ENCODE data around the gene NUTM2G.
"Not testable (repeated sequence)": the region's sequence is repeated elsewhere in the genome, so short reads cannot be mapped to it uniquely, and the experiment has no call there.

The NUTM2G gene

GRCh38 chr9:96928543-96928942 lies at the start of gene NUTM2G:
TSS of gene NUTM2G (plus strand) at chr9:96928843. CDS start at chr9:96929025, 182 bp downstream.
- FAIRE-seq = not testable (repeated sequence)

DNA sequence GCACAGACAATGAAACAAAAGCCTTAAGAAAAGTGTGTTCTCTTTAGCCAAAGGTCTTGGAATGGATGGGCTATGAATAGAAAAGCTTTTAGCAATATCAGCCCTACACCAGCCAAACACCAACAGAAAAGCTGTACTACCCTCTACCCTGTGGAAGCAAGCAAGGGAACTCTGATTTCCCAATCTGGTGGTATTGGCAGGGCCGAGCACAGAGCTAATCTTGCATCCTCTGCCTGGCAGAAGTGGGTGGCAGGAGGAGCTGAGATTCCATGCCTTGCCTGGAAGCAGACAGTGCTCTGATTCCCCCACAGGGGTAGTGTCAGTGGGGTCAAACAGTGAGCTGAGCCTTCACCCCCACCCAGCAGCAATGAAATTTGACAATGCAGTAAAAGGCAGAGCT lies 44.7 kb upstream of the NUTM2G start:
- FAIRE-seq = no peak

GRCh38 chr9:96884443-96884842 lies 44.2 kb upstream of the NUTM2G start:
- FAIRE-seq = no peak

DNA sequence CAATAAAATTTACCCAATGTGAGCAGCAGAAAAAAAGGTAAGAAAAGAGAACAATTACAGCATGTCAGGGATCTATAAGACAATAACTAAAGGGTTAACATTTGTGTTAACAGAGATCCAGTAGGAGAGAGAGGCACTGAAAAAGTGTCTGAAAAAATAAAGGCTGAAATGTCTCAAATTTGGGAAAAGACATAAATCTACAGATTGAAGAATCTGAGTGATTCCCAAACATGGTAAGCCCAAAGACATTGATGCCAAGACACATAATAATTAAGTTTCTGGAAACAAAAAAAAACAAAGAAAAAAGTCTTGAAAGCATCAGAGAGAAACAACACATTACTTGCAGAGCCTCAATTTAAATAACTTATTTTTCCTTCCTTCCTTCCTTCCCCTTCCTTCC lies 43.2 kb upstream of the NUTM2G start:
- FAIRE-seq = no peak

DNA sequence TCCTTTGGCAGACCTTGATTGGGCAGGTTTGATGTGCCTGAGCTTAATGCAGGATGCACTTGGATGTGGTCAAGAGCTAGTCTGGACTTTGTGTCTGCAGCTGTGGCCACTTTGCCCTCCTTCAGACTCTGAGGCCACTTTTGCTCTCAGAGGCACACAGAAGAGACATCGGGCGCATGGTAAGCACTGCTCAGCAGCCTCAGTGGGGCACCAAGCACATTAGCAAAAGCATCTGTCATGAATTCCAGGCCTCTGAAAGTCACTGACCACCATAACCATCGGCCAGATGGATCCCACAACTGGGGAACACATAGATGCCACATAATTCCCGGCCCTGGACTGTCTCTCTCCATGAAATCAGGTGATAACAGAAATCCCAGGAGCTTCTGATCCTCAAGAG lies 40.1 kb upstream of the NUTM2G start:
- FAIRE-seq = no peak

GRCh38 chr9:96892131-96892530 lies 36.5 kb upstream of the NUTM2G start:
- no peak for FAIRE-seq

DNA sequence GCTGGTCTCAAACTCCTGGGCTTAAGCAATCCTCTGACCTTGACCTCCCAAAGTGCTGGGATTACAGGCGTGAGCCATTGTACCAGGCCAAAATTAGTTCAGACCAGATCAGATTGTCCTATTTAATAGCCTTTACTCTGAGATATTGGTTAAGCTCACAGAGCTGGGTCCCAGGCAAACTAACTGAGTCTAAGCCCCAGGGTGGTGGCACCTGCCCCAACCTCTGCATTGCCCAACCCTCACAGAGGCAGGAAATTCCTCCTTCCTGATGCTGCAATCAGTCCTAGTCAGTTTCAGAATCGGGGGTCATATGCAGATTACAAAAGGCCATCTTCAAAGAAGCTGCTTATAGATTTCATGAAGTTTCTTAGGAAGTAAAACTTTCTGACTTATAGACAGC lies 28.6 kb upstream of the NUTM2G start:
- not testable (repeated sequence) for FAIRE-seq

GRCh38 chr9:96904947-96905722 lies 23.5 kb upstream of the NUTM2G start:
- FAIRE-seq = not testable (repeated sequence)

- FAIRE-seq = not testable (repeated sequence)
Measured at GRCh38 chr9:96908479-96908878, 20.2 kb upstream of the NUTM2G start.

- not testable (repeated sequence) for FAIRE-seq
Measured at GRCh38 chr9:96915539-96915938, 13.1 kb upstream of the NUTM2G start.

- not testable (repeated sequence) for FAIRE-seq
Measured at GRCh38 chr9:96916531-96916930, 12.1 kb upstream of the NUTM2G start.

DNA sequence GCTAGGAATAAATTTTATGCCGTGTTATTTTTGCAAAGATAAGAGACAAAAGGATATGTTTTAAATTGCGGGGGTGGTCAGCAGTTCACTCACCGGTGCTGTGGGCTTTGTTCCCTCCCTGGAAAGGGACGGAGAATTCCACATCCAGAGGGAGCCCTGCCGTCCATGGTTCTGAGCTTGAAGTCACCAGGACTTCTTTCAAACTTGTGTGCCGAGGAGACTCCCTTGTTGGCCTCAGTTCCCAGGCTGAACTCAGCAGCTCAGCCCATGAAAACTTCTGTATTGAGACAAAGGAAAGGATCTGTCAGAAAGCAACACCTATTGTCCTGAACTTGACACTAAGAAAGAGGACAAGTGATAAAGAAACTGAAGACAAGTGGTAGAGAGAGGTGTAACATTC lies 10.1 kb upstream of the NUTM2G start:
- FAIRE-seq = not testable (repeated sequence)

- FAIRE-seq = not testable (repeated sequence)
Measured at GRCh38 chr9:96920803-96921202, 7.8 kb upstream of the NUTM2G start.

DNA sequence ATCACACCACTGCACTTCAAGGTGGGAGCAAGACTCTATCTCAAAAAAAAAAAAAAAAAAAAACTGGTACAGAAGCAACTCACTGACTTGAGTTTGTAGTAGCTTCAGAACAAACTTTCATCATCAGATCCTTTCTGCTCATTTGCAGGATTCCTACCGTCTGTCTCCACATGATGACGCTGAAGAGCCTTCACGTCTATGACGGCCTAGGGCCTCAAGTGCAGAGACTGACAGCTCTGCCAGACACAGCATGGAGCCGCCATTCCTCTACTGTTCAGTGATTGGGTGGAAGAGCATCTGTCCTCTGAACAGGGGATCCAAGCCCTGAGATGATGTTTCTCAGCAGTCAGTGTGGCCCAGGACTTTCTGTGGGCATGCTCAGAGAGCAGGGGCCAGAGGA lies 3.1 kb upstream of the NUTM2G start:
- not testable (repeated sequence) for FAIRE-seq

- FAIRE-seq = not testable (repeated sequence)
Measured at GRCh38 chr9:96931665-96932064, 3.0 kb downstream of the NUTM2G start.

GRCh38 chr9:96934097-96934496 lies 5.5 kb downstream of the NUTM2G start:
- FAIRE-seq = not testable (repeated sequence)

DNA sequence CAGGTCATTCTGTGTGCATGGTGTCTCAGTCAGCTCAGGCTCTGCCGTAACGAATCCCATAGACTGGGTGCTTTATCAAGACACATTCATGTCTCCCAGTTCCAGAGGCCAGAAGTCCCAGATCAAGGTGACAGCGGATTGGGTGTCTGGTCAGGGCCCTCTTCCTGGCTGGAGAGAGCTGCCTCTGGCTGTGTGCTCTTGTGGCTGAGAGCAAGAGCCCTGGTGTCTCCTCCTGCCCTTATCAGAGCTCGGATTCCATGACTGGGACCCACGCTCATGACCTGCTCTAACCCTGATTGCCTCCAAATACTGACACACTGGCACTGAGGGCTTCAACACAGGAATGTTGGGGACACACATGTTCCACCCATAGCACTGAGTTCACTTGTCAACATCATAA lies 6.1 kb downstream of the NUTM2G start:
- FAIRE-seq = not testable (repeated sequence)

DNA sequence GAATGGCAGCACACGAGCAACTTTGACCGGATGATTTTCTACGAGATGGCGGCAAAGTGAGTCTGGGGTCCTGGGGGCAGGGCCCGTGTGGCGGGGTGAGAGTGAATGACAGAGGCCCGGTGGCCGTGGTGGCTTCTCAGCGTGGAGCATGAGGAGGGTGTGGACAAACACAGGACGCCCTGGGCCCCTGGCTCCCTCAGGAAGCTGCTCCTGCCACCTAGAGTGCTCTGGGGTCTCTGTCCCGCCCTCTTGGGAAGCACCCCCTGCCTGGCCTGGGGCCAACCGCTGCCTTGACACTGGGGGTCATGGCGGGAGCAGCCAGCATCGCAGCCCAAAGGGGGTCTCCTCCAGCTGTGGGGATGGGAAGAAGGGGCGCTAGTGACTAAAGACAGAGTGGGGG lies 6.8 kb downstream of the NUTM2G start:
- FAIRE-seq = not testable (repeated sequence)

- not testable (repeated sequence) for FAIRE-seq
Measured at GRCh38 chr9:96937442-96937841, 8.8 kb downstream of the NUTM2G start.

GRCh38 chr9:96938957-96939665 lies 10.5 kb downstream of the NUTM2G start:
- FAIRE-seq = not testable (repeated sequence)

- FAIRE-seq = not testable (repeated sequence)
Measured at GRCh38 chr9:96940982-96941381, 12.3 kb downstream of the NUTM2G start.

- not testable (repeated sequence) for FAIRE-seq
Measured at GRCh38 chr9:96941628-96942027, 13.0 kb downstream of the NUTM2G start.

- FAIRE-seq = not testable (repeated sequence)
Measured at GRCh38 chr9:96942181-96942580, 13.5 kb downstream of the NUTM2G start.

GRCh38 chr9:96949346-96949745 lies 20.7 kb downstream of the NUTM2G start:
- FAIRE-seq = not testable (repeated sequence)
